ENCODE results near the gene PGAP3. TPM values are rescaled to one million over a fixed set of nuclear protein-coding genes. Genes with fewer than 3 reads are reported as not detected.
A peak's percentile ranks its signal among the peaks of the same experiment; 100 is the strongest.

Gene PGAP3
- total and polyA plus RNA-seq, 2 of the 4 experiments (the other 2 are of a cell fraction), result 4.3 to 9.8 TPM

DNA sequence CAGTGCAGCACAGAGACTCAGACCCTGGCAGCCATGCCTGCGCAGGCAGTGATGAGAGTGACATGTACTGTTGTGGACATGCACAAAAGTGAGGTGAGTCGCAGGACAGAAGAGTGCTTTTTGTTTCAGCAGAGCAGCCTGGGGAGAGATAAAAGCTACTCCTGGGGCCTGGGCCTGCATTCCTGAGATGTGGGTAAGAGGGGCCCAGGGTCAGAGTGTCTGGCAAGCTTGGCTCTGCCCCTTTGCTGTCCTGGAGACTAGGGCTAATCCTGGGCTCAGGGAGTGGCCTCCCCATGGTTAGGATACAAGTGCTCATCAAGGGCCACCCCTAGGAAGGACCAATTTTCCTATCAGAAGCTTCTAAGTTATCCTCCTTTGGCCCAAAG lies 7.2 kb upstream of the PGAP3 start:
- no peak overlapping the region for H3K4me2 ChIP-seq (ENCODE audit: low read depth, low read length)
- H2BK5ac ChIP-seq (ENCODE audit: low read depth, low read length, poor library complexity, severe bottlenecking), result peak overlapping the region; percentile 14
- ChIA-PET POLR2A (ENCODE audit: unreplicated experiment) (no interaction called here), CTCF (no interaction called here)
- H3K36me3 ChIP-seq (ENCODE audit: control insufficient read depth, insufficient read depth, low read length), result no peaks in the 10 kb centered on the region
- peak overlapping the region; percentile 65 for H2AFZ ChIP-seq (replicated peaks; ENCODE audit: low read length, poor library complexity)
- no peak overlapping the region for H2BK20ac ChIP-seq (ENCODE audit: low read depth, low read length)
- intact Hi-C loops (cut with micrococcal nuclease) (no loop called here), in situ Hi-C loops (cut with MboI; ENCODE audit: low sequenced_read_pairs) (no loop called here), dilution Hi-C loops (cut with HindIII; ENCODE audit: low sequenced_read_pairs, unreplicated experiment) (no loop called here)
- H3K4me1 ChIP-seq (ENCODE audit: control insufficient read depth, insufficient read depth, low read length), result peaks cover 2% of the 10 kb centered on the region; the same call in 1 of the 2 replicates
- TF ChIP-seq MXI1 (IDR thresholded peaks at IDR 0.05; ENCODE audit: borderline replicate concordance, low read depth, low read length), result no peak
- no peak for TF ChIP-seq SMC3 (IDR thresholded peaks at IDR 0.05; ENCODE audit: low read depth, low read length)
- TF ChIP-seq POLR2A (IDR thresholded peaks at IDR 0.05; ENCODE audit: low read depth, low read length), result no peak
- no peak for TF ChIP-seq RFX5 (IDR thresholded peaks at IDR 0.05; ENCODE audit: low read depth, low read length)
- TF ChIP-seq, protein P1, sequence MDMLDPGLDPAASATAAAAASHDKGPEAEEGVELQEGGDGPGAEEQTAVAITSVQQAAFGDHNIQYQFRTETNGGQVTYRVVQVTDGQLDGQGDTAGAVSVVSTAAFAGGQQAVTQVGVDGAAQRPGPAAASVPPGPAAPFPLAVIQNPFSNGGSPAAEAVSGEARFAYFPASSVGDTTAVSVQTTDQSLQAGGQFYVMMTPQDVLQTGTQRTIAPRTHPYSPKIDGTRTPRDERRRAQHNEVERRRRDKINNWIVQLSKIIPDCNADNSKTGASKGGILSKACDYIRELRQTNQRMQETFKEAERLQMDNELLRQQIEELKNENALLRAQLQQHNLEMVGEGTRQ (IDR thresholded peaks at IDR 0.05; ENCODE audit: low read depth, low read length), result no peak
- no peak for TF ChIP-seq MAFK (IDR thresholded peaks at IDR 0.05; ENCODE audit: low read depth, low read length)
- no peak for TF ChIP-seq CEBPB (IDR thresholded peaks at IDR 0.05; ENCODE audit: low read depth, low read length)
- no peak for TF ChIP-seq CHD1 (IDR thresholded peaks at IDR 0.05; ENCODE audit: low read depth, low read length)
- TF ChIP-seq MAZ (IDR thresholded peaks at IDR 0.05; ENCODE audit: borderline replicate concordance, low read depth, low read length), result no peak
- no peak overlapping the region for H3K9ac ChIP-seq (ENCODE audit: low read depth, low read length)
- DNase-seq, result no peak
- no peak overlapping the region for H3K56ac ChIP-seq (ENCODE audit: extremely low read depth, insufficient read depth, low read length)
- no TSS peak for BruUV-seq (replicated peaks)
- no peak overlapping the region for H2AK5ac ChIP-seq (ENCODE audit: low read depth, low read length)
- H2BK15ac ChIP-seq (ENCODE audit: low read depth, low read length), result no peak overlapping the region
- H3K27me3 ChIP-seq (ENCODE audit: control insufficient read depth, insufficient read depth, low read length), result no peaks in the 10 kb centered on the region
- H3K14ac ChIP-seq (replicated peaks; ENCODE audit: low read depth, low read length), result no peak overlapping the region
- H3K18ac ChIP-seq (ENCODE audit: low read depth, low read length), result no peak overlapping the region
- no peaks in the 10 kb centered on the region for H4K20me1 ChIP-seq (ENCODE audit: insufficient read depth, low read length)
- no peak overlapping the region for H2AK9ac ChIP-seq (replicated peaks; ENCODE audit: low read depth, low read length, poor library complexity)
- H3K9me3 ChIP-seq (ENCODE audit: control insufficient read depth, insufficient read depth, low read length), result no peaks in the 10 kb centered on the region
- no peak overlapping the region for H4K5ac ChIP-seq (ENCODE audit: low read depth, low read length)
- no peak overlapping the region for H3K4me3 ChIP-seq (ENCODE audit: insufficient read depth, low read depth, low read length)
- WGBS, 2 experiments (ENCODE audit: extremely low coverage in 2 of 2, insufficient read length in 1 of 2), result no CpG with 5 or more reads among the region's 2 CpGs
- H3K9me1 ChIP-seq (ENCODE audit: insufficient read depth, low read length), result 0 out of 2 replicates have a peak, but pooled peaks cover 6% of the 10 kb centered on the region
- H3K23ac ChIP-seq (ENCODE audit: low read depth, low read length), result no peak overlapping the region
- H3K4ac ChIP-seq (ENCODE audit: low read depth, low read length), result no peak overlapping the region
- no peak overlapping the region for H2BK120ac ChIP-seq (ENCODE audit: low read depth, low read length)
- peaks cover 0 to 6% of the 10 kb centered on the region in 2 experiments; a peak in 1 of 4 replicates for H3K79me1 ChIP-seq (ENCODE audit: low read depth in 1 of 2, low read length in 2 of 2)
- no peak for ATAC-seq (ENCODE audit: low read depth)
- no peak overlapping the region for H3K27ac ChIP-seq (ENCODE audit: insufficient read depth, low read length)
- no peak overlapping the region for H4K91ac ChIP-seq (ENCODE audit: insufficient read depth, low read depth, low read length)
- no peak overlapping the region for H4K8ac ChIP-seq (ENCODE audit: low read depth in 2 of 2, low read length in 2 of 2)

Measured in IMR-90 (cell line).